ENCODE results near the gene DIO1.
A peak's percentile ranks its signal among the peaks of the same experiment; 100 is the strongest.

DIO1 gene

DNA sequence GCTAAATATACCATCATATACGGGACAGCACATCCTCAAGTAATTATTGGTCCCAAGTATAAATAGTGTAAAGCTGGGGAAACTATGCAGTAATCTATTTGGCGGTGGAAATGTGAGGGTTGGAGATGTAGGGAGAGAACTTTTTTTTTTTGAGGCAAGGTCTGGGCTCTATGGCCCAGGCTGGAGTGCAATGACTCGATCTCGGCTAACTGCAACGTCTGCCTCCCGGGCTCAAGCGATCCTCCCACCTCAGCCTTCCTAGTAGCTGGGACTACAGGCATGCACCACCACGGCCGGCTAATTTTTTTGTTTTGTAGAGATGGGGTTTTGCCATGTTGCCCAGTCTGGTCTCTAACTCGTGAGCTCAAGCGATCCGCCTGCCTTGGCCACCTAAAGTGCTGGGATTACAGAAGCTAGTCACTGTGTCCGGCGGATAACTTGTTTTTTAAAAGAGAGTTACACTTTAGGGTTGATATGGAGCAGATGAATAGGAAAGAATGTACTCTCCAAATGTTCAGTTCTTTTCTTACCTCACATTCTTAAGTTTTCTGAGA lies 49.6 kb downstream of the DIO1 start:
- DNase-seq: no peak

DNA sequence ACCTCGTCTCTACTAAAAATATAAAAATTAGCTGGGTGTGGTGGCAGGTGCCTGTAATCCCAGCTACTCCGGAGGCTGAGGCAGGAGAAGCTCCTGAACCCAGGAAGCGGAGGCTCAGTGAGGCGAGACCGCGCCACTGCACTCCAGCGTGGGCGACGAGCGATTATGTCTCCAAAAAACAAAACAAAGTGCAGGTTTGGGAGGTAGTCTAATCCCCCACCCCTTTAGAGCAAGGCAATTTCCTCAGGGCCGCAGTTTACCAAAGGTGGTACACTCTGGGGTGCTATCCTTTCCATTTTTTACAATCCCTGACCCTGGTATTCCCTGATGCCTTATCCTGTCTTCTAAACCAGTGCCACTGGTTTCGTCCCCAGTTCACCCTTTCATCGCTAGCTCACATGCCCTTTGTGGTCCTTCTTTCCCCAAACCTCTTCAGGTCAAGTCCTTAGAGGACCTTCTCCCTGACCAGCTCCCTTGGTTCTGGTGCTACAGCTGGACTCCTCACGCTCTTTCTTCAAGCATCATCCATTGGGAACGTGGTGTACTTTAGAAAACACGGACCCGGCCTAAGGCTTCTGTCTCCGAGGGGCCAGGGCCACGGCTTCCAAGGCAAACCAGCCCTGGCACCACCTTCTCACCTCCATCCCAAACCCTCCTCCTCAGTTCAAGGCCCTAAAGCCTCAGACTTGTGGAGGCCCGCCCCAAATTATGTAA lies 50.6 kb downstream of the DIO1 start:
- DNase-seq: no peak

GRCh38 chr1:53945183-53945432 lies 51.1 kb downstream of the DIO1 start:
- DNase-seq: no peak

- DNase-seq: peak; percentile 96 to 98
These were observed 51.7 kb downstream of the DIO1 start, which contains the start of gene IFT25 for GRCh38 chr1:53945433-53946251. TSS of gene IFT25 (minus strand) at chr1:53945699. CDS start at chr1:53940082, 5,617 bp downstream.

GRCh38 chr1:53946252-53947171 lies 52.5 kb downstream of the DIO1 start, which contains the start of gene LRRC42:
TSS of gene LRRC42 (plus strand) at chr1:53946350. CDS start at chr1:53952000, 5,650 bp downstream.
- DNase-seq: no peak

- no peak for DNase-seq
These were observed 53.4 kb downstream of the DIO1 start for GRCh38 chr1:53947172-53947907.

DNA sequence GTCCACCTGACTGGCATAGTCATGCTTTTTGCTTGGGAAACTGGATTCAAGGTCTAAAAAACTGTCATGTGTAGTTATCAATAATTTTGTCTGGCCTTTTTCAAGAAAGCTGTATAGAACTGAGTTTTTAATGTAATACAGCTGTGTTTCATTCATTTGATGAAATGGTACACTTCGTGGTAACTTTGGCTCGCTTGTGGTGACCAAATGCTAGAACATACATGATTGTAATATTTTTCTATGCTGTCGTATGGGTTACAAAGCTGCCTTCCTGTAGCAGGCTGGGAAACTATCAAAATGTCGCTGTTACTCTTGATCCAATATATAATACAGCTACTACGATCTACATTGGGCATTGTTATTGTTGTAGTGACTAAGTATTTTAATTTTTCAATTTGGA lies 54.3 kb downstream of the DIO1 start:
- DNase-seq: no peak

GRCh38 chr1:53949023-53949990 lies 55.3 kb downstream of the DIO1 start:
- peak in 1 of 2 donors; percentile 43 for DNase-seq

- no peak for DNase-seq
These were observed 57.7 kb downstream of the DIO1 start for GRCh38 chr1:53951697-53952096.

DNA sequence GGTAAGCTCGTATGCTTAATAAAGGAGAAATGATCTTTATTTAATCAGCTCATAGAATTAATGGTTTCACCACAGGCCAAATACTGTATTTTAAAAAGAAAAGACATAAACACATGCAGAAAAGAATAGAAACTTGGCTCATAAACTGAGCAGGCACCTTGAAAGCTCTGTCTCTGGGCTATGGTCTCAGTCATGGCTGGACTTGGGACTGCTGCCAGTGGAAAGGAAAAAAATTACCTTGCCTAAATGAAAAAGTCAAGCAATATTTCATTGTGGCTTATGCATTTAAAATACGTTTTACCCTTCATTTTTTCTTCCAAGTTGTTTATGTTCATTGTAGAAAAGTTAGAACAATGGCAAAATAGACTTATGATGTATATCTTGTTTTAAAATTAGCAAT lies 60.1 kb downstream of the DIO1 start:
- no peak for DNase-seq

DNA sequence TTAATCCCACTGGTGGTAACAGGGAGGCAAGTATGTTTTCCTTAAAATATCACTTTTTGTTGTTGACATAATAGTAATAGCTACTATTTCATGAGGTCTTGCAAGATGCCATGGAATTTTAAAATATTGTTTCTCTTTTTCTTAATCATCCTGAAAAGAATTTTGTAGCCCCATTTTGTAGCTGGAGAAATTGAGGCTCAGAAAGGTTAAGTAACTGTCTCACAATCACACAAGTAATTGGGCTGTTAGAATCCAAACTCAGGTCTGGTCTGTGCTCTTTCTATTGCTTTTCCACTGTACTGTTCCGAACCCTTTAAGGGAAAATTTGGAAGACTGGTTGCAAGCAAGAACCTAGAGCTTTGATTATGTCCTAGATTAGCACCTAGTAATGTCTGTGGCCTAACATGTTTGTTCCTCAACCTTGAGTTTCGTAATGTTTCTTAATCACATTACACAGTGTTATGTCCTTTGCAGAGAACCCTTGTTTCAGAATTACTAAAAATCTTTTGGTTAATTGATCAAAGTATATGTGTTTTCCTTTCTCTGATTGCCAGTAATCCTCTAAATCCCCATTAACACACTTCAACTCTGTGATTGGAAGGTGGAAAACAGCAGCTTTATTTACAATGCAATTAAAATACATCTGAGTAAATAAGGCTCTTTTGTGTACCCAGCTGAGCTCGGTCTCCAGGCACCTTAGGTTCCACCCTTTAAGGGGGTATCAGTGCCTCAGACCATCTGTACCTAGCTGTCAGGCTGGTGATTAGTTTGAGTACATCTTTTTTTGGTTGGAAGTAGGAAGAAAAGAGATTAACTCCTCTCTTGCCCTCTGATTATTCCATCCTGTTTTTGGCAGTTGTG lies 62.6 kb downstream of the DIO1 start:
- DNase-seq: no peak

DNA sequence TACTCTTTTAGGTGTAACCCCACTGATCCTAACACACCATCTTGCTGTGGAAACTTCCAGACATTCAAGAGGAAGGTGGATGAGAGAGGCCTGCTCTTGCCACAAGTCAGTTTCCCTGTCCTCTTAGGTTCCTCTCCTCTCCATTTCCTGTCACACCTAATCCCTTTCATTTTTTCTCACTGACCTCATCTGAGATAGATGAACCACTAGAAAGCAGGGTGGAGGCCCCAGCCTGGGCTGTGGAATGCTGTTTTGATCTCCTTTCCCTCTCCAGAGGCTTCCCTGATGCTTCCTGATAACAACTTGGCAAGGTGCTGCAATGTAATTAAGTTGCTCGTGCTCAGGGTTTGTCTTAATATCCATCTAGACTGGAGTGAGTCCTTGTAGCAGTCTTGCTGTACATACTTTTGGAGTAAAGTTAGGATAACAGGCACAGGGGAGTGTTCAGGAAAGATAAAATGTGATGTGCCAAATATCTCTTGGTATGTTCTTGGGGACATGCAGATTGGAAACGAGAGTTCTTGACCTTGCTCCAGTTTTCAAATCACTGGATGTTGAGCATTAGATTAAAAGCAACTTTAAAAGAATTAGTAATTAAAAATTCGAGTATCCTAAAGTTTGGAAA lies 63.3 kb downstream of the DIO1 start:
- no peak for DNase-seq

- DNase-seq: peak in 1 of 2 donors; percentile 72
These were observed 65.8 kb downstream of the DIO1 start for GRCh38 chr1:53959664-53960250.
